HG02885 (cell line): ENCODE measurements around the gene OCA2.

ENCODE experiments used
- ATAC-seq: cut with Tn5 transposase; IDR thresholded peaks from one replicate; pipeline ENCODE4 v1.9.1; 2021; ENCODE audit warnings: mild to moderate bottlenecking; ENCODE audit not compliant: unreplicated experiment, poor library complexity

Gene OCA2

DNA sequence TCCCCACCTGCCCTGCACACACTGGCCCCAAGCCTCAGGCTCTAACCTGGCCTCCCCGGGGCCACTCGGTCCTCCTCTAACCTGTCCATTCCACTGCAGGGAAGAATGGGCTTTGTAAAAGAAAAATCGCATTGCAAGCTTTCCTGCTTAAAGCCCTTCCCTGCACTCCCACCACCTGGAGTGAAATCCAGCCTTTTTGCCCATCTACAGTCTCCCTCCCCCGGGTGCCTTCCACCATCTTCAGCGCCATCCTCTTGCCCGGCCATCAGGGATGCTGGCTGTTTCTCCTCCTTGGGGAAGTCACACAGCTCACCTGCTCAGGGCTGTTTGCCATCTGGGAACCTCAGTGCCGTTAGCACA lies 266.9 kb downstream of the OCA2 start:
- ATAC-seq: no peak

DNA sequence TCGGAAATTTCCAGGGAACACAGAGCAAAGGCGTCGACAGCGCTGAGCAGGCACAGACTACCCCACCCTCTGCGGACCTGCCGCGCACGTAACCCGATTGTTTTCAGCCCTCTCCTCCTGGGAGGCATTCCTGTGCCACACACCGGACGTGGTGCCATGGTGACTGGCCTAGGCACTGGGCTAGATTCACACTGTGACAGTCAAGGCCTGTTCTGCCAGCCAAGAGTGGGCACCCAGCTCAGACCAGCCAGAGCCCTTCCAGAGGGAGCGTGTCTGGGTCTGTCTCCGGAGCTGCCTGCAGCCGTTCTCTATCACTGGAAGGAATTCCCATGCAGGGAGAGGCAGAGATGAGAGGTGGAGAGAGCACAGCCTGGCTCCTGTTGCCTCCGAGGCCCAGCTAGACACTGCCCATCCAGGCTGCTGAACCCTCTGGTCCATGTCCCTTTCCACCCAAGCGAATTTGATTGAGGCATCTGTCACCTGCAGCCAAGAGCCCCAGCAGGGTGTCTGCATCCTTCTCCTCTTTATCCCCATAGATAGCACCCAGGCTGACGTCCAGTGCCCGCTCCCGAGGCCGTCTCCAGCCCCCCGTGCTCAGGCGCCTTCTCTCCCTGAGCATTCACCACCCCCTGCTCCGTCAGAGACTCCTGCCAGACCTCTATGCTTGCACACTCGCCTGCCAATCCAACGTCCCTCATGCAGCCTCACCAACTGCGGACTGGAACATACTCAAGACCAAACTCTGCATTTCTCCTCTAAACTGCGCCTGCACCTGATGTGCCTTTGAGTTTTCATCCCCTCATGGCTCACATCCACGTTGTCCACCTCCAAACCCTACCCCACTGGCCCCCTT lies 267.5 kb downstream of the OCA2 start:
- ATAC-seq: no peak

DNA sequence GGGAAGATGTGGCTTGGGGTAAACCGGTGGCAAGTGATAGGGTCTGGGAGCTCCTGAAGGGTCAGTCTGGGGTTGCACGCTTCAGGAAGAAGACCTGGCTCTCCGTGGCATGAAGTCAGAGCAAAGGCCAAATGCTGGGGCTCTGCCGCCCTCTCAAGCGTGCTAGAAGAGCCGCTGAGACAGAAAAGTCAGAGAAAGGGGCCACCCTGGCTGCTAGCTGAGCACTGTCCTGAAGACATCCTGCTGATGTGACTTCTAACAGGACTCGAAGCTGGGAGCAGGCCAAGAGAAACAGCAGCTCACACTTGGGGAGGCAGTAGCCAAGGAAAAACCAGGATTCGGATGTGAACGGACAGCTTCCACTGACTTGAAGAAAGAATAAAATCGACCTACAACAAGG lies 270.4 kb downstream of the OCA2 start:
- no peak for ATAC-seq

DNA sequence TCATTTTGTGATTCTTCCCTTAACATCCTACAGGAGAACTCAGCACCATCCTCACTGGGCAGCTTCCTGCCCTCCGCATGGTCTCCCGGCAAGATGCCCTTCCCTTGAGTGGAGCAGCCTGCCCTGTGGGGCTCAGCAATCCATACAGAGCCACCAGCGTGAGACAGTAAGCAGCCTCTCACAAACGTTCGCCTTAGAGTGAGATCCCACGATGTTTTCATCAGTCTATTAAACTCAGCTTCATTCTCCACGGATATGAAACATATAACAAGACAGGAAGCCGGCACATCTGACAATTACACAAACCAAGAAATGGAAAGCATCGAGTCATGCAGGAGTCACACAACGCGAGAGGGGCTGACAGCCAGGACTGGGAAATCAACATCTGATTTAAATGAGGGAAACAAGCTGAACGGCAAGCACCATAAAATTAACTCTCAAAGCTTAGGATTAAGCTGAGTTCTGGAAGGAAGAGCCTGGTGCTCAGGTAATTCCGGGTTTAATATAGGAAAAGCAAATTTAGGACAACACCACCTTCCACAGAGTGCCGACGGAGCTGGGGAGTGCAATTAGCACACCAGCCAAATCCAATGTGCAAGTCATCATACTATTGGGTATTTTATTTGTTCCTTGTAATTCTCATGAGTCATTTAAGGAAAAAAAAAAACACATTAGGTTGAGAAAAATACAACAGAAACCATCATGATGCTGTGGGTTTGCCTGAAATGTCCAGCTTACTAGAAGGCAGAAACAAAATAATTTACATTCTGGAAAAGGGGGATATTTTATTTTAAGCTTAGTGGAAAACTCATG lies 272.0 kb downstream of the OCA2 start:
- ATAC-seq: no peak

DNA sequence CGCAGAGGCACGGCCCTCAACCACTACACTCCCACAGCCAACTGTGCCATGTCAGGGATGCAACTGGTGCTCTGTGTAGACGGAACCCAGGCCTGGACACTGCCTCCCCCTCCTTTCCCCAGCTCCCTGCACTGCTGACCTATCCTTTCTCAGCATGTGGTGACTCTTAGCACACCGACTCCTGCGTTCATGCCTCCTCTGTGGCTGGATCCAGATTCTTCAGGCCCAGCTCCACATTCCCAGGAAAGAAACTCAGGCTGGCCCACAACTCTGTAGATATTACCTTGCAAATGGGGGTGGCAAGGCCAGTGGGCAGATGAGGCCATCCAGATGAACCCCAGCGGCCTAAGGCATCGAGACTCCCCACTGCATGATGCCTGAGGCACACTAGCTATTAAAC lies 272.7 kb downstream of the OCA2 start:
- ATAC-seq: no peak

DNA sequence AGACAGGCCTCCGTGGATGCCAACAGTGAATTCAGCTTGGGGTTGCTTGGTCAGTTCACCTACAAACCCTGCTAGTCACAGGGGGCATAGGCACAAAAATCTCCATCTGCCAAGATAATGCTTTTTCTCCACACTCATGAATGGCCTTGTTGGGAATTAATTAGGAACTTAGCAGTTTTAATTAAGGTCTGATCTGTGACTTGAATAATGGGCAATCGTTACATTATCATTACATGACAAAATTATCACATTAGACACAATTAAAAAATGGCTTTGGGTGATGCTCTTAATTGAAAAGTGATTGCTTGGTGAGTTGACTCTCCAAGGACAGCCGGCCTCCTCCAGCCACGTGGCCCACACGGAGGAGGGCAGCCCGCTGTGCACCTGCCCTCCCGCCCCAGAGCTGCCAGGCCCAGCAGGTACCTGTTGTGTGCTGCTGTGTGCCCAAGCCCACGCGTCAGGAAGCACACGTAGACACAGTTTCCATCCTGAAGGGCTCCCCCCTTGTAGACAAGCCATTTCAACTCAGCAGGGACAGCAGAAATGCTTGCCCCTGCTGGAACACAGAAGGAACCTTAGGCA lies 274.2 kb downstream of the OCA2 start:
- no peak for ATAC-seq

DNA sequence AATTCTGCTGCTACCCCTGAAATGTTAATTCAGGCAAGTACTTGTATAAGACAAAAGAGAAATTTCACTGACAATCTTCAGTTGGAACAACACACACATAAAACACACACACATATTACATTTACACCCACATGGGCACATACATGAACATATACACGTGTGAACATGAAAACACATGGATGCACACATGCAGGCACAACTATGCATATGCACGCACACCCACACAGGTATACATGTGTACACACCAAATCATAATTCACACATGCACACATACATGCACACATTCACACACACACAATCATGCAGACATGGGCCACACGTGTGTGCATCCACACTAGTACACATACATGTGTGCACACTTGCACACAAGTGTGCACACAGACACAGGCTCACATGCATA lies 277.8 kb downstream of the OCA2 start:
- ATAC-seq: no peak

DNA sequence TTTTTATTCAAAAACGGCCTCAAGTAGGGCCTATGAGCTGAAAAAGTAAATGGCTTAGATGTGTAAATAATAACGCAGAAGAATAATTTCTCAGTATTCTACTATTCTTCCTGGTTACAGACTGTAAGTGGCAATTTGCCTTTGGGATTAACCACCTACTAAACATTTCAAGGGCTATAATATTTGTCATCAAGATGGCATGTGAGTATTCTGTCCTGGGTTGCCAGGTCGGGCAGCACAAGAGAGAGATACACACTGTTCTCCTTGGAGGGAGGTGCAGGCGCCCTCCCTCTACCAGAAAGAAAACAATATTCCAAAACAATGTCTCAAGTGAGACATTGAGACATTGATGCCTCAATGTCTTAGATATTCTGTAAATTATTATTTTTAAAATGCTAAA lies 278.4 kb downstream of the OCA2 start:
- ATAC-seq: no peak

DNA sequence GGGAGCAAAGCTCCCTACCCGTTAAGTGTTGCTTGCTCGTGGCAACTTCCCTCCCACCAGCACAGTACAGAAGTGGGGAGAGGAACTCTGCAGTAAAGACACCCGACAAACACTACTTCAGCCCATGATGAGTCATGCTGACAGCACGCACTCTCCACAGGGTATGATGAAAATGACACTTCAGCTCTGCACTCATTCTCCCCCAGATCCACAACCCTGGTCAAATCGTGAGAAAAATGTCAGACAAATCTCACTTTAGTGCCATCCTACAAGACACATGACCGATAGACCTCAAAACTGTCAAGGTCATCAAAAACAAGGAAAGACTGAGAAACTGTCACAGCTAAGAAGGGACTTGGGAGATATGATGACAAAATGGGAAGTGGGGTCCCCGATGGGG lies 278.9 kb downstream of the OCA2 start:
- no peak for ATAC-seq

DNA sequence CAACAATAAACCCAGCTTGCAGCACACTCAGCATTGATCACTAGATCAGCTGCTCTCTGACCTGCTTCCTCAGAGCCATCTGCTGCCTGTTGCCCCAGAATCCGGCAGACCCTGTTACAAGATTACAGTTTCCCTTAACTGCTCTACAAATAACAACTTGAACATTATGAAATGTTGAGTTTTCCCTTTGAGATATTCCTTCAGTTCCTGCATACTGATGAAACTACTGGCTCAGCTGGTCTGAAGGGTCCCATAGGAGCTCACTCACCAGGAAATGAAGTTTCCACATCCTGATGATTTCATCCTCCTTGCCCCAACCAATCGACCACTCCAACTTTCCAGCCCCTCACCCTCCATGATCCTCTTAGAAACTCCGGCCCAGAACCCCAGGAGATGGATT lies 281.9 kb downstream of the OCA2 start:
- ATAC-seq: no peak

DNA sequence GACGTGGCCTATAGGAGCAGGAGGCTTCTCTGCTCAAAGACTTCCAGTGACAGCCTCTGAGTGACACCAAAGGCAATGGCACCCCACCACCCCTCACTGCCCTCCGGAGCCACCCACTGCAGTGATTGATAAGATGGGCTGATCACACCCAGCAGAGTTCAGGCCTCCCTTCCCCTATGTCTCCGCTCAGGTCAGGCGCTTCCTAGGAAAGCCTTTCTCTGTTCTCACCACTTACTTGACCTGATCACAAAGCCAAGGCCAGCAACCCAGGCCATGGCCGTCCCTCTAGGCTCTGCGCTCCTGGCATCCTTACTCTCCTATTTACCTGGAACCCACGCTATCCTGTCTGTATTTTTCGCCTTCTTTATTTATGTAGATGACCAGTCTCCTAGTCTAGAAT lies 282.3 kb downstream of the OCA2 start:
- no peak for ATAC-seq

DNA sequence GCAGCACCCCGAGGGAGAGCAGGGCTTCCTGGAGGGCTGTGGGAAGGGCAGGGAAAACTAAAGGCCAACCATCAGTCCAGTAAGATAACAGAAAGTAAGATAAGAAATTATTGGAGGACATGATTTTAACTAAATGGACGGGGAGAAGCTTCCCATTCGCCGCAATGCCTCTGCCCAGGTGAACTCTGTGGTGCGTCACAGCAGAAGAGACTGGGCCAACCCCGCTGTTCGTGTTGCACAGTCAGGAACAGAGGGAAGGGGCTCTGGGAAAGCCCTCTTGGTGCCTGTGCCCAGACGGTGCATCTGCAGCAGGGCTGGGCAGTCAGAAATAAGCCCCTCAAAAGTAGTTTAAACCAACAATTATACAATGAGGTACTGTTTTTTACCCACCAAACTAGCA lies 284.1 kb downstream of the OCA2 start:
- no peak for ATAC-seq

DNA sequence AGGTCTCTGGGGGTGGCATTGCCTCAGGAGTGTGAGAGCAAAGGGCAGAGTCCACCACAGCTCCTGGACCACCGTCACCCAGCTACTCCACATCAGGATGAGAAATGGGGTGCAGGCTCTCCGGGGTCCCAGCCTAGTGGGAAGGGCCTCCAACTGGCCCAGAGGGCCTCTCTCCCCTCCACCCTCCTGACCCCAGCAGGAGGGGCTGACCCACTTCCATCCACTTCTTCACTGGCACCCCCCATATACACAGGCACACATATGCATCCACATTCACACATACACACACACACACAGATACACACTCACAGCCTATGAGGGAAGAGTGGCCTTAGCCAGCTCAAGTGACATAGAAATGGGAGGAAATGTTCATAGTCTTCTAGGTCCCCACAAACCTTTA lies 286.0 kb downstream of the OCA2 start:
- ATAC-seq: no peak

DNA sequence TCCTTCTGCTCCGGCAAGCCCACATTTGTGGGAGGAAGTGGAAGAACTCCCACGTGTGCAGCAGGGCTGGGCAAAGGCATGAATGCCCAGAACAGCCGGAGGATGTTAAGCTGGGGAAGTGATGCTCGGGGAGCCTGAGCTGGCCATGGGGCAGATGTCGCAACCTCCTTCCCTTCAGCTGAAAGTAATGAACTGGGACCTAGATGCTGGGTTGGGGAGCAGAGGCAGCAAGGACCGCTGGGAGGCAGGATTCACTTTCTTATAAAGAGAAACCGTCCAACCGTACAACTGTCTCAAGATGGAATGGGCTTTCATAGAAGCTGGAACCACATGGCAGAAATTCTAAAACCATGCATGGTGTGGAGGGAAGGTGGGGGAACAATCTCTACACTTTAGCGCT lies 290.9 kb downstream of the OCA2 start:
- no peak for ATAC-seq

DNA sequence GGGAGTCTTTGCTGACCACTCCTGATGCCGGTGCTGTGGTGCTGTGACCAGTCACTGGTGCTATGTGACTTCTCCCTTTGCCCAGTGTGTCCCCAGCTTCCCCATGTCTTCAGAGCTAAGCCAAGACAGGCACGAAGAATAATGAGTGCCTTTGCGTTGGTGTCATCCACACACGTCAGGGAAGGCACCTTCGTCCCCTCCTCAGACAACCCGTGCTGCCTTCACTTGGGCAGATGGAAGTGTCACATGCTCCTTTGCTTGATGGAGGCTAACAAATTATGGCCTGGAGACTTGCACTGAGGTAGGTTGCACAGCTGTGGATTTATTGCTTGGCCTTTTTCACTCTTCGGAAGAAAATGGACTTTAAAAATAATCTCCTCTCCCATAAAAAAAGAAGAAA lies 291.8 kb downstream of the OCA2 start:
- ATAC-seq: no peak

DNA sequence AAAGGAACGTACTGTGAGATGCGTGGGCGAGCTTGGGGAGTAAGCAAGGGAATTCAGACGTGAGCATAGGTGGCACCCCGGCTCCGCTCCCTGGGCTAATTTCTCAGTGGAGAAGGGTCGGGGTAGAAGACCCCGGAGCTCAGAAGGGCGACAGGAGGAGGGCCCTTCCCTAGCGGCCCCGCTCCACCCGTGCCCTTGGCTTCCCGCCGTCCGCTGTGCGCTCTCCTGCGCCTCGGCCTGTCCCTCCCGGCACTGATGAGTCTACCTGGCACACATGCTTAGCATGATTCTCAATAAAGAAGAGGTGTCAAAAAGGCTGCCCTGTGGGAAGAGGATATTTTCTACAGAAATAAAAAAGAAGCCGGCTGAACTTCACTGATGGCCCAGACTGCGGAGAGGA lies 292.7 kb downstream of the OCA2 start:
- ATAC-seq: no peak

DNA sequence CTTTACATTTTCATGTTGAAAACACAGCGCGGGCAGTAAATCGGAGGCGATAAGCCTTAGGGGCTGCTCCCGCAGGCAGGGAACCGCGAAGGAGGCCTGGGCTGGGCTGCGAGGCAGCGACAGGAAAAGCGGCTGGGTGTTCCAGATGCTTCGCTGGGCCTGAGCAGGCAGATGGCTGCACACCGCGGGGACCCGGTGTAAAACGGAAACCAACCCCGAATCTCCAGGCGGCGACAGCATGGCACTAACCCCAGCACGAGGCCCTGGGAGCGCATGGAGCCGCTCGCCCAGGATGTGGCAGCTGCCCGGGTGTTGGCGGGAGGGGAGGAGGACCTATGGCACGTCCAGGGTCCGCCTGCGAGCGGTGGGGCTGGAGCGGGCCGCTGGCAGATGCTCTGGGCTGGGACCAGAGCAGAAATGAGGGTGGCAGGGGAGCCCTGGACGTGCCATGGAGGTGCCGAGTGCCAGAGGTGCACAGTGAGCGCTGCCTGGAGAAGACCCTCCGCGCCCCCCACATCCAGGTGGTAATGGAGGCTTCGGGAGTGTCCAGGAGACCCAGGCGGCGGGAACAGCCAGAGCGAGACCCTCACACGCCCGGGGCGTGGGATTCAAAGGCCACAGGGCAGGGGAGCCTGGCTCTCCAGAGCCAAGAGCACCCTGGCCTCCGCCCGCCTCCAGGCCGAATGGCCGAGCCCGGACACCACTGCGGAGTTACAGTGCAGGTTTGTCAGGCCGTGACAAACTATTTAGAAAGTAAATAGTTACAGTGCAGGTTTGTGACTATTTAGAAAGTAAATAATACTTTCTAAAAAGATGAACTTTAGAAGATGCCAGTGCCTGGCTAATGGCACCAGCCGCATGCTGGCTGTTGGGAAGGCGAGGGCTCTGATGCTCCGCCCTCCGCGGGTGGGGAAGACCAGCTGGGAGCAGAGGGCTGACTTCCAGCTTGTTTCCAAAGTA lies 293.6 kb downstream of the OCA2 start:
- ATAC-seq: no peak

DNA sequence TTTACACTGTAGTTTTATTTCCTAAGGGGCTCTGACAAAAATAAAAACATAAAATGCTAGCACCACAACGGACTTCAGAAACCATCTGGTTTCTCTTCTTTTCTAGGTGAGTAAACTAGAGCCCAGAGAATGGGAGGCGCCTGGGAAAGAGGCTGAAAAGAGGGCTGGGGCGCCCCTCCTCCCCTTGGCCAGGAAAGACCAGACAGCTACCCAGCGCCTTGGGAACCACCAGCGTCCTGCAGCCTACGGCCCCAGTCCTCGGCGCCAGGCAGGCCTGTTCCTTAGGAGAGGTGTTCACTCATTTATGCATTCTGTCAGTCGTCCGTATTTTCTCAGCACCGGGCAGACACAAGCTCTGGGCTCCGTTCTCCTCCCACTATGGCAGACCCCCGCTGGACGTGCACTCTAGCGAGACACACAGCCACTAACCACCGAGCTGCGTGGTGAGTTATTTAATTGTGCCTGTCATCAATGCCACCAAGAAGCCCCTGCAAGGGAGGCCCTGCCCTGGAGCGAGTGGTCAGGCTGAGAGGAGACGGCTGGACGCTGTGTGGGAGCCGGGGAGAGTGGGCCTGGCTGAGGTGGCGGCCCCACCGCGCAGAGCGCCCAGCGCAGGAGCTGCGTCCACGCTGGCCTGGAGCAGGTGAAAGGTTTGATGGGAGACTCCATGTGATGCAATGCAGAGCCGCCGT lies 294.4 kb downstream of the OCA2 start:
- ATAC-seq: no peak

DNA sequence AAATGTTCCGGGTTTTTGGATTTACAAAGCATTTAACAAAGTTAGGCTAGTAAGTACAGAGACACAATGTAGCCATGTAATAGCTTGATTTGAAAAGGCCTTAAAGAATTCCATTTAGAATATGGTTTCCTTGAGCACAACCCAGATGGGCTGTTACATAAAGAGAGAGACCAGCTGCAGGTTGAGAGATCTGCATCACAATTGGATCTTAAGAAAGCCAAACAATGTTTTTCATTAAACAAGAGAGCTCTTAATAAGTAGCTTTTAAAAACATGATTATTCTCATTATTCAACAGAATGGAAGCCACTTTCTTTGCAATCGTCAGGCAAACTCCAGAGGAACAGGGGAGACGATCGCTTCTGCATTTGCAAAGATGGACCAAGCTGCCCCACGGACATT lies 300.3 kb downstream of the OCA2 start:
- ATAC-seq: no peak

DNA sequence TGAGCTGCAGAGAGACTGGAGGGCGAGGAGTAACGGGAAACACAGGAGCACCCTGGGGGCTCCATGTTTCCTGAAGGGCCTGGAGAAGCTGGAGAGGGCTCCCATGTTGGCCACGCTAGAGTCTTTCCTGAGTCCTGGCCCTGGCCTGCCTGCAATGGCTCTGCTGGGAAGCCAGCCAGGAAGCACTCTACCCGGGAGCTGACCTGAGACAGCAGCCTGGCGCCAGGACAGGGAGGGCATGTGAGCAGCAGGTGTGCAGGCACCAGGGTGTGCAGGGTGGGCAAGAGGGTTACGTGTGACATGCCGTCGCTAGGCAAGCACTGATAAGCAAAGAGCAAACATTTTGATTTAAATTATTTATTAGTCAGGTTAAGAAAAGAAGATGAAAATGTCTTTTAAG lies 301.4 kb downstream of the OCA2 start:
- ATAC-seq: no peak
